Measurements from ENCODE around the gene ARHGAP40. TPM values are rescaled to one million over a fixed set of nuclear protein-coding genes. Genes with fewer than 3 reads are reported as not detected.

ARHGAP40 gene
- total and polyA plus RNA-seq, 2 donors (not counting 3 experiments of a cell fraction or from before 2014, with no cell fraction given), result 0.18 to 0.20 TPM

GRCh38 chr20:38617011-38617829, 15.6 kb downstream of the ARHGAP40 start:
- POLR2A ChIA-PET, result no interaction called here
- CTCF ChIA-PET, result interaction anchor here (1.0 kb wide), 1 partner anchor 41 kb away, joined by 3 read pairs; no protein-coding TSS in a partner anchor
- Histone ChIP-seq H3K27ac (ENCODE audit: insufficient read depth, low read depth, low read length) (no peak overlapping the region), H3K4me1 (ENCODE audit: control insufficient read depth, extremely low read depth, insufficient read depth, low read length) (no peaks in the 10 kb centered on the region), H3K9me3 (replicated peaks; ENCODE audit: control insufficient read depth, insufficient read depth, low read length) (no peaks in the 10 kb centered on the region), H3K36me3 (ENCODE audit: control insufficient read depth in 2 of 2, extremely low read depth in 1 of 2, insufficient read depth in 2 of 2, low read length in 2 of 2) (no peaks in the 10 kb centered on the region), H3K9me1 (replicated peaks; ENCODE audit: control insufficient read depth, extremely low read depth, insufficient read depth, low read length) (no peaks in the 10 kb centered on the region), H4K20me1 (replicated peaks; ENCODE audit: control insufficient read depth, extremely low read depth, insufficient read depth, low read length) (no peaks in the 10 kb centered on the region), H3K27me3 (ENCODE audit: control insufficient read depth in 2 of 2, insufficient read depth in 2 of 2, low read length in 2 of 2) (peaks cover 11 to 15% of the 10 kb centered on the region in 2 experiments), H2AFZ (ENCODE audit: low read depth, low read length) (no peak overlapping the region), H3K79me2 (ENCODE audit: control insufficient read depth, insufficient read depth, low read length) (no peaks in the 10 kb centered on the region), H3K9ac (replicated peaks; ENCODE audit: extremely low read depth, insufficient read depth, low read length) (no peak overlapping the region), H3K4me2 (ENCODE audit: insufficient read depth, low read length) (no peak overlapping the region), H3K4me3 (replicated peaks in 1 of 3; ENCODE audit: insufficient read depth in 1 of 3, low read depth in 1 of 3, low read length in 3 of 3) (no peak overlapping the region)
- dilution Hi-C loops (cut with MboI; ENCODE audit: extremely low pct_ligation_motif_present, low sequenced_read_pairs), result no loop called here
- TF ChIP-seq MAX (IDR thresholded peaks at IDR 0.05; ENCODE audit: insufficient read depth, insufficient read length) (no peak), POLR2A (IDR thresholded peaks at IDR 0.05; ENCODE audit: low read depth, low read length) (no peak), GATA2 (IDR thresholded peaks at IDR 0.05; ENCODE audit: insufficient read depth, insufficient read length, low read depth, low read length) (no peak), POLR2AphosphoS5 (IDR thresholded peaks at IDR 0.05; ENCODE audit: insufficient read depth, low read depth, low read length) (no peak), EZH2 (IDR thresholded peaks at IDR 0.05; ENCODE audit: borderline replicate concordance, low read depth, low read length, severe bottlenecking) (no peak), CTCF (IDR thresholded peaks at IDR 0.05; ENCODE audit: extremely low read depth in 1 of 2, insufficient read depth in 1 of 2, low read depth in 1 of 2, low read length in 2 of 2) (no peak), MYC (IDR thresholded peaks at IDR 0.05; ENCODE audit: low read depth, low read length) (no peak), FOS (IDR thresholded peaks at IDR 0.05; ENCODE audit: borderline replicate concordance, insufficient read depth, low read length) (no peak), JUN (IDR thresholded peaks at IDR 0.05; ENCODE audit: borderline replicate concordance, insufficient read depth, insufficient read length, low read depth) (no peak)
- no TSS peak for BruUV-seq (replicated peaks)
- FAIRE-seq, result no peak
- no peak for DNase-seq (ENCODE audit: low read depth, low spot score)
- intact Hi-C loops (cut with micrococcal nuclease), result no loop called here

Data from endothelial cell of umbilical vein (primary cell).